Fibroblast of the aortic adventitia (primary cell): ENCODE results near the gene PPP2R5B. TPM values are rescaled to one million over a fixed set of nuclear protein-coding genes. Genes with fewer than 3 reads are reported as not detected.

Source experiments
- DNase-seq: peaks from one replicate; pipeline ENCODE4 v3.0.0-alpha.2; 2010; ENCODE audit warnings: low read depth
- H3K4me3 ChIP-seq: 2 replicates; pipeline ENCODE4 v1.5.1; 2011; ENCODE audit warnings: low read depth, mild to moderate bottlenecking, control low read depth, low read length, moderate library complexity
- total RNA-seq: library from RNA; depleted of rRNA; stranded (reverse); fragments of >200 nt; gene quantifications from 2 replicates; pipeline ENCODE4 v1.2.3, GENCODE V29; 2012; ENCODE audit warnings: low replicate concordance
- TF ChIP-seq, protein P1 (sequence below): IDR thresholded peaks from 2 replicates; pipeline ENCODE4 v1.5.1; 2011; ENCODE audit warnings: mild to moderate bottlenecking, low read length, control low read depth, inconsistent platforms; ENCODE audit not compliant: insufficient read depth

The PPP2R5B gene
- total RNA-seq, 1 donor, result 7.9 TPM

DNA sequence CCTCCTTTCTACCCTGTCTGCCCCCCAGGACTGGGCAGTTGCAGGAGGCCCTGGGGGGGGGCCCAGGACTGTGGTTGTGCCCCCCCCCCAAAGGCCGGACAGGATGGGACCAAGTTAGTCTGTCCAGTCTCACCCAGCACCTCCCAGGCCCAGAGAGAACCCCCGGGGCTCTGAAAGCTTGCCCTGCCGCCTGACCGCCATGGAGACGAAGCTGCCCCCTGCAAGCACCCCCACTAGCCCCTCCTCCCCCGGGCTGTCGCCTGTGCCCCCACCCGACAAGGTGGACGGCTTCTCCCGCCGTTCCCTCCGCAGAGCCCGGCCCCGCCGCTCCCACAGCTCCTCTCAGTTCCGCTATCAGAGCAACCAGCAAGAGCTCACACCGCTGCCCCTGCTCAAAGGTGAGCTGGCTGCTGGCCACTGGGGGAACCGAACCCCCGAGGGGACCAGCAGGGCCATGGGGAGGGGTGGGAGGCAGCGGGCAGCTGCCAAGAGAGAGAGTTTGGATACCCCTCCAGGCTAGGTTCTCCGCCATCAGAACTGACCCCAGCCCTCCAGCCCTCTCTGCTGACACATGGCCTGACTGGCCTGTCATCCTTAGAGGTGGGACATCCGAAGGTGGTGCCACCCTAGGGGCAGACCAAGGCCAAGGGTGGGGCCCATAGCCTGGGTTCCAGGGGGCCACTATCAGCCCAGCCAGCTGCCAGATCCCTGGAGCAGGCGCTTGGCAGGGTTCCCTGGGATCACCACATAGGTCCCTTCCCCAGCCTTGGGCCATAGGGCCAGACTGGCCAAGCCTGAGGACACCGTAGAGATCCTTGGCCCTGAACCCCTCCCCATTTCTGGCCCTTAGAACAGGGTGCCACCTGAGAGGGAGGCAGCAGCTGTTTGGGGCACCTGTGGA lies 1.3 kb downstream of the PPP2R5B start:
- TF ChIP-seq, protein P1, sequence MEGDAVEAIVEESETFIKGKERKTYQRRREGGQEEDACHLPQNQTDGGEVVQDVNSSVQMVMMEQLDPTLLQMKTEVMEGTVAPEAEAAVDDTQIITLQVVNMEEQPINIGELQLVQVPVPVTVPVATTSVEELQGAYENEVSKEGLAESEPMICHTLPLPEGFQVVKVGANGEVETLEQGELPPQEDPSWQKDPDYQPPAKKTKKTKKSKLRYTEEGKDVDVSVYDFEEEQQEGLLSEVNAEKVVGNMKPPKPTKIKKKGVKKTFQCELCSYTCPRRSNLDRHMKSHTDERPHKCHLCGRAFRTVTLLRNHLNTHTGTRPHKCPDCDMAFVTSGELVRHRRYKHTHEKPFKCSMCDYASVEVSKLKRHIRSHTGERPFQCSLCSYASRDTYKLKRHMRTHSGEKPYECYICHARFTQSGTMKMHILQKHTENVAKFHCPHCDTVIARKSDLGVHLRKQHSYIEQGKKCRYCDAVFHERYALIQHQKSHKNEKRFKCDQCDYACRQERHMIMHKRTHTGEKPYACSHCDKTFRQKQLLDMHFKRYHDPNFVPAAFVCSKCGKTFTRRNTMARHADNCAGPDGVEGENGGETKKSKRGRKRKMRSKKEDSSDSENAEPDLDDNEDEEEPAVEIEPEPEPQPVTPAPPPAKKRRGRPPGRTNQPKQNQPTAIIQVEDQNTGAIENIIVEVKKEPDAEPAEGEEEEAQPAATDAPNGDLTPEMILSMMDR, result no peak
- H3K4me3 ChIP-seq, result peak overlapping the region; percentile 84
- no peak for DNase-seq

DNA sequence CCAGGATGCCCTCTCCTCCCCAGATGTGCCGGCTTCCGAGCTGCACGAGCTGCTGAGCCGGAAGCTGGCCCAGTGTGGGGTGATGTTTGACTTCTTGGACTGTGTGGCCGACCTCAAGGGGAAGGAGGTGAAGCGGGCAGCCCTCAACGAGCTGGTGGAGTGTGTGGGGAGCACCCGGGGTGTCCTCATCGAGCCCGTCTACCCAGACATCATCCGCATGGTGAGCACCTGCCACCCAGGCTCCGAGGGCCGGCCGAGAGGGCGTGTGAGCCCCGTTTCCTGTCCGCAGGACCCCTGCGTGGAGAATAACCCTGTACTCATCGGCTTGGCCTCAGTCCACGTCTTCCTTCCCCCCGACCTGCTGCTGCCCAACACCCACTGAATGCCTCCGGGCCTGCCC lies 2.2 kb downstream of the PPP2R5B start:
- DNase-seq, result no peak
- no peak overlapping the region for H3K4me3 ChIP-seq
- TF ChIP-seq, protein P1, result no peak

DNA sequence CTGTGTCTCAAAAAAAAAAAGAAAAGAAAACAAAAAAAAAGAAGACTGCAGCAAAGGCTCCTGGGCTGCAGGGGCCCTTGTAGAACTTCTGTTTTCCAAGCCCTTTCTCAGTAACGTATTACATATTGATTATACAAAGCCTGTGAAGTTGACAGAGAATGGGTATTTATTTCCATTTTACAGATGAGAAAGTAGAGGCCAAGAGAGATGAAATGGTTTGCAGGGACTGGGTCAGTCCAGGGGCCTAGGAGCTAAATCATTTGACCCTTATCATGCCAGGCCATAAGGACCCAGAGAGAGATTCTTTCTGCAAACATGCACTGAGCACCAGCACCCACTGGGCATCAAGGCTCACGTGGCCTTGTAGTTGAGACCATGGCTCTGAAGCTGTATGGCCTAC lies 4.5 kb downstream of the PPP2R5B start:
- no peak overlapping the region for H3K4me3 ChIP-seq
- TF ChIP-seq, protein P1, result no peak
- no peak for DNase-seq

DNA sequence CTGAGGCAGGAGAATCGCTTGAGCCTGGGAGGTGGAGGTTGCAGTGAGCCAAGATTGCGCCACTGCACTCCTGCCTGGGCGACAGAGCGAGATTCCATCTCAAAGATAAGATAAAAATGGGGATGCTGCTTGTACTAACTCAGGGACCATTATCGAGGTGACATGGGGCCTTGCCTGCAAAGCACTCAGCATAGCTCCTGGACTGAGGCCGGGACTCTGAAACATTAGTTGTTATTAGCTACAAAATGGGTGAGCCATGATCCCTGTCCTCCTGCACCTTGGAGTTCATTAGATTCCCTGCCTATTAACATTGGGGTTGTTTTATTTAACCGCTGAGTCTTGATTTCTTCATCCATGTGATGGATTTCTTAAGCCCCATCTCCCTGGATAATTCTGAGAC lies 5.1 kb downstream of the PPP2R5B start:
- no peak overlapping the region for H3K4me3 ChIP-seq
- TF ChIP-seq, protein P1, result no peak
- no peak for DNase-seq

DNA sequence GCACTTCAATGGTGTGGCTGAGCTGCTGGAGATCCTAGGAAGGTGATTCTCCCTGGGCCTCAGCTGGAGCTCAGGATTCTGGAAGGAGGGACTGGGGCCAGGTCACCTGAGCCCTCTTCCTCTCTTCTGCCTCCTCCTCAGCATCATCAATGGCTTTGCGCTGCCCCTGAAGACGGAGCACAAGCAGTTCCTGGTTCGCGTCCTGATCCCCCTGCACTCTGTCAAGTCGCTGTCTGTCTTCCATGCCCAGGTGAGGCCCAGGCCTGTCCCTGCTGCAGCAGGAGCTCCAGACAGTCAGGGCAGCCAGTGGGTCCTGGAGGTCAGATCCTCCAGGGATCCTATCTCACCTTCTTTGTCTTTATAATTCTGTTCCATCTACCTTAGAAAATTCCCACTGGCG lies 5.9 kb downstream of the PPP2R5B start:
- TF ChIP-seq, protein P1, result no peak
- no peak overlapping the region for H3K4me3 ChIP-seq
- no peak for DNase-seq

DNA sequence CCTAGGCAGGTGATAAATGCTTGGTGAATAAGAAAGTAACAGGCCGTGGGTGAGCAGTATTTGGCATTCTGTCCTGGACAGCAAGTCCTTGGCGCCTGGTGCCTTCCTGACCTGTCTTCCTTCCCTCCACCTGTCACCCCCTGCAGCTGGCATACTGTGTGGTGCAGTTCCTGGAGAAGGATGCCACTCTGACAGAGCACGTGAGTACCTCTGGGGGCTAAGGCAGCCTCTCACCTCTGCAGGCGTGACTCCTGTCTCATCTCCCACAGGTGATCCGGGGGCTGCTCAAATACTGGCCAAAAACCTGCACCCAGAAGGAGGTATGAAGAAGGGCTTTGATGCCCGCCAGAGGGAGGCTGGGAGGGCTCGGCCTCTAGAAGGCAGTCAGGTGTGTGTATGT lies 6.8 kb downstream of the PPP2R5B start:
- no peak for DNase-seq
- no peak overlapping the region for H3K4me3 ChIP-seq

More for the DNA sequence above, 6.8 kb downstream of the PPP2R5B start:
- TF ChIP-seq, protein P1, result no peak
